WTC11 (cell line): Measurements from ENCODE around the gene ATP1B3. TPM values are rescaled to one million over a fixed set of nuclear protein-coding genes. Genes with fewer than 3 reads are reported as not detected.

Experiments used
- ATAC-seq: fragments of 200-7000 bp; cut with Tn5 transposase; 2 replicates; pipeline ENCODE4 v1.10.0; 2021; ENCODE audit warnings: mild to moderate bottlenecking, moderate library complexity
- CTCF ChIA-PET: fragments of 300-600 bp; sonication (Branson Sonifier 250); formaldehyde crosslinking; loops from one replicate; lab custom pipeline; 2021; ENCODE audit warnings: antibody characterized with exemption; lab: Charles Lee
- POLR2A ChIA-PET: fragments of 350-600 bp; sonication (Branson Sonifier 250); formaldehyde crosslinking; loops from one replicate; lab custom pipeline; 2021; ENCODE audit warnings: antibody characterized with exemption; lab: Charles Lee
- DNase-seq: peaks from one replicate; pipeline ENCODE4 v3.0.0; 2021; ENCODE audit warnings: low spot score
- H3K27ac Mint-ChIP-seq: 2 replicates; pipeline ENCODE4 v1.8.0; 2021; ENCODE audit warnings: mixed read lengths
- H3K27me3 Mint-ChIP-seq: 2 replicates; pipeline ENCODE4 v1.8.0; 2021; ENCODE audit warnings: low read depth, mild to moderate bottlenecking, moderate library complexity, mixed read lengths
- H3K36me3 Mint-ChIP-seq: 2 replicates; pipeline ENCODE4 v1.8.0; 2021; ENCODE audit warnings: mixed read lengths
- H3K4me1 Mint-ChIP-seq: 2 replicates; pipeline ENCODE4 v1.8.0; 2022; ENCODE audit warnings: mixed read lengths
- H3K4me3 Mint-ChIP-seq: 2 replicates; pipeline ENCODE4 v1.8.0; 2021; ENCODE audit warnings: mild to moderate bottlenecking, moderate library complexity, mixed read lengths
- H3K9me3 Mint-ChIP-seq: 2 replicates; pipeline ENCODE4 v1.8.0; 2021; ENCODE audit warnings: mixed read lengths
- ARID4B ChIP-seq: sonication (generic); formaldehyde crosslinking; IDR thresholded peaks from 2 replicates; pipeline ENCODE4 v1.8.0; 2023; ENCODE audit warnings: missing genetic modification reagents, mild to moderate bottlenecking, borderline replicate concordance
- ELF4 ChIP-seq: sonication (generic); formaldehyde crosslinking; IDR thresholded peaks from 2 replicates; pipeline ENCODE4 v1.8.1; 2022; ENCODE audit warnings: low read depth, mild to moderate bottlenecking, moderate library complexity, missing genetic modification reagents
- FOXK1 ChIP-seq: sonication (generic); formaldehyde crosslinking; IDR thresholded peaks from 2 replicates; pipeline ENCODE4 v1.8.0; 2022; ENCODE audit warnings: mild to moderate bottlenecking, moderate library complexity, missing genetic modification reagents
- FOXP1 ChIP-seq: sonication (generic); formaldehyde crosslinking; IDR thresholded peaks from 2 replicates; pipeline ENCODE4 v1.8.0; 2022; ENCODE audit warnings: missing genetic modification reagents, mild to moderate bottlenecking, moderate library complexity, borderline replicate concordance
- GTF2I ChIP-seq: fragments of 250-450 bp; sonication (Bioruptor Pico); conservative IDR thresholded peaks from 2 replicates; pipeline ENCODE4 v1.4.0; 2021; ENCODE audit warnings: mild to moderate bottlenecking
- HMGA2 ChIP-seq: fragments of 250-450 bp; sonication (Bioruptor Pico); IDR thresholded peaks from 2 replicates; pipeline ENCODE4 v1.4.0; 2021; ENCODE audit warnings: mild to moderate bottlenecking, moderate library complexity
- IRF2 ChIP-seq: sonication (generic); formaldehyde crosslinking; IDR thresholded peaks from 2 replicates; pipeline ENCODE4 v1.8.0; 2022; ENCODE audit warnings: low read depth, missing genetic modification reagents, borderline replicate concordance
- JAZF1 ChIP-seq: fragments of 250-450 bp; sonication (Bioruptor Pico); IDR thresholded peaks from 2 replicates; pipeline ENCODE4 v1.9.0; 2021; ENCODE audit warnings: moderate library complexity, mild to moderate bottlenecking, inconsistent platforms
- MLX ChIP-seq: sonication (generic); formaldehyde crosslinking; IDR thresholded peaks from 2 replicates; pipeline ENCODE4 v1.8.1; 2023; ENCODE audit warnings: mild to moderate bottlenecking, missing genetic modification reagents, moderate library complexity
- NFE2L1 ChIP-seq: sonication (generic); formaldehyde crosslinking; IDR thresholded peaks from 2 replicates; pipeline ENCODE4 v1.8.1; 2023; ENCODE audit warnings: missing genetic modification reagents
- SMAD3 ChIP-seq: sonication (generic); formaldehyde crosslinking; IDR thresholded peaks from 2 replicates; pipeline ENCODE4 v1.8.0; 2022; ENCODE audit warnings: missing genetic modification reagents, mild to moderate bottlenecking, borderline replicate concordance
- STAT6 ChIP-seq: sonication (generic); formaldehyde crosslinking; conservative IDR thresholded peaks from 2 replicates; pipeline ENCODE4 v1.8.1; 2023; ENCODE audit warnings: mild to moderate bottlenecking, low read depth, missing genetic modification reagents, moderate library complexity
- TEAD1 ChIP-seq: sonication (generic); formaldehyde crosslinking; IDR thresholded peaks from 2 replicates; pipeline ENCODE4 v1.8.0; 2022; ENCODE audit warnings: mild to moderate bottlenecking, missing genetic modification reagents
- ZNF281 ChIP-seq: sonication (generic); formaldehyde crosslinking; IDR thresholded peaks from 2 replicates; pipeline ENCODE4 v1.8.0; 2023; ENCODE audit warnings: mild to moderate bottlenecking, missing genetic modification reagents
- ZNF396 ChIP-seq: fragments of 250-450 bp; sonication (Bioruptor Pico); IDR thresholded peaks from 2 replicates; pipeline ENCODE4 v1.8.0; 2021; ENCODE audit warnings: mild to moderate bottlenecking, moderate library complexity, borderline replicate concordance
- ZNF532 ChIP-seq: fragments of 250-450 bp; sonication (Bioruptor Pico); IDR thresholded peaks from 2 replicates; pipeline ENCODE4 v1.9.0; 2021; ENCODE audit warnings: mild to moderate bottlenecking, borderline replicate concordance
- ZNF671 ChIP-seq: fragments of 250-450 bp; sonication (Bioruptor Pico); IDR thresholded peaks from 2 replicates; pipeline ENCODE4 v1.8.0; 2021; ENCODE audit warnings: mild to moderate bottlenecking
- total RNA-seq: library from RNA; stranded (reverse); gene quantifications from 3 replicates; pipeline ENCODE4 v1.2.3, GENCODE V29; 2021

The ATP1B3 gene
- total RNA-seq, 1 experiment from 2014 or later = 189 TPM

- Mint-ChIP-seq H3K27me3 (peaks cover 3% of the 10 kb centered on the region; the same call in 1 of the 2 replicates), H3K4me1 (peaks cover 6% of the 10 kb centered on the region), H3K27ac (no peak overlapping the region), H3K36me3 (peaks cover 69% of the 10 kb centered on the region), H3K9me3 (peaks cover 39% of the 10 kb centered on the region), H3K4me3 (no peak overlapping the region)
- CTCF ChIA-PET = no interaction called here
- no peak for ATAC-seq
- POLR2A ChIA-PET = no interaction called here
- TF ChIP-seq ARID4B (CRISPR knock-in tag) (no peak), ZNF281 (CRISPR knock-in tag) (no peak), ZNF532 (CRISPR knock-in tag) (no peak), NFE2L1 (CRISPR knock-in tag) (no peak), IRF2 (no peak), GTF2I (CRISPR knock-in tag) (no peak), HMGA2 (CRISPR knock-in tag) (no peak), ZNF396 (no peak), TEAD1 (CRISPR knock-in tag) (no peak), MLX (CRISPR knock-in tag) (no peak), JAZF1 (CRISPR knock-in tag) (no peak), STAT6 (CRISPR knock-in tag) (no peak), FOXP1 (CRISPR knock-in tag) (no peak), ZNF671 (CRISPR knock-in tag) (no peak), FOXK1 (CRISPR knock-in tag) (no peak), ELF4 (no peak), SMAD3 (no peak)
- no peak for DNase-seq
These were observed 22.5 kb downstream of the ATP1B3 start for GRCh38 chr3:141898908-141899307.
